Measurements from ENCODE around the gene ARRB2. TPM values are rescaled to one million over a fixed set of nuclear protein-coding genes. Genes with fewer than 3 reads are reported as not detected.
"Not testable (repeated sequence)": the region's sequence is repeated elsewhere in the genome, so short reads cannot be mapped to it uniquely, and the experiment has no call there.

ARRB2 gene
- polyA plus RNA-seq, 1 of the 3 experiments (the other 2 are of a cell fraction): 24.6 TPM

GRCh38 chr17:4712526-4712925, 2.1 kb downstream of the ARRB2 start:
- ChIA-PET POLR2A (no interaction called here), CTCF (interaction anchor here (1.5 kb wide), 1 partner anchor 74 kb away, joined by 6 read pairs; the partner anchor contains the start of gene VMO1)
- H3K27ac ChIP-seq (ENCODE audit: low read depth in 2 of 2, low read length in 1 of 2): no peak overlapping the region
- peaks cover 5% of the 10 kb centered on the region; the same call in 1 of the 2 replicates for H3K79me2 ChIP-seq (ENCODE audit: insufficient read depth)
- peaks cover 0 to 20% of the 10 kb centered on the region in 2 experiments; a peak in 1 of 4 replicates for H3K4me1 ChIP-seq (ENCODE audit: control insufficient read depth in 1 of 2, insufficient read depth in 2 of 2, low read depth in 1 of 2, low read length in 1 of 2)
- TF ChIP-seq POLR2AphosphoS5 (IDR thresholded peaks at IDR 0.05; ENCODE audit: low read depth, low read length): no peak
- H3K9me3 ChIP-seq: no peaks in the 10 kb centered on the region
- H4K20me1 ChIP-seq (ENCODE audit: insufficient read depth): no peaks in the 10 kb centered on the region
- H2AFZ ChIP-seq (ENCODE audit: low read depth): no peak overlapping the region
- no peaks in the 10 kb centered on the region for H3K9me2 ChIP-seq
- no peaks in the 10 kb centered on the region for H3K36me3 ChIP-seq (replicated peaks in 1 of 2; ENCODE audit: control insufficient read depth in 1 of 2, insufficient read depth in 2 of 2, low read length in 1 of 2)
- H3K4me2 ChIP-seq: no peak overlapping the region
- 90% methylated on average over 3 of the region's 3 CpGs for WGBS (ENCODE audit: low lambda C conversion rate)
- H3K27me3 ChIP-seq (ENCODE audit: insufficient read depth): no peaks in the 10 kb centered on the region
- H3F3A ChIP-seq (replicated peaks; ENCODE audit: insufficient read depth): peaks cover 7% of the 10 kb centered on the region
- DNase-seq: no peak
- no peak overlapping the region for H3K9ac ChIP-seq
- H3K4me3 ChIP-seq (ENCODE audit: low read depth in 2 of 2, low read length in 1 of 2): no peak overlapping the region

- POLR2A ChIA-PET; H3K9ac ChIP-seq; CTCF ChIA-PET; H3K27ac ChIP-seq (ENCODE audit: low read depth in 2 of 2, low read length in 1 of 2); H3K9me2 ChIP-seq; H2AFZ ChIP-seq (ENCODE audit: low read depth); DNase-seq; H3F3A ChIP-seq (replicated peaks; ENCODE audit: insufficient read depth); H3K27me3 ChIP-seq (ENCODE audit: insufficient read depth); H3K9me3 ChIP-seq; H3K79me2 ChIP-seq (ENCODE audit: insufficient read depth); H3K4me2 ChIP-seq; H3K36me3 ChIP-seq (replicated peaks in 1 of 2; ENCODE audit: control insufficient read depth in 1 of 2, insufficient read depth in 2 of 2, low read length in 1 of 2); H3K4me3 ChIP-seq (ENCODE audit: low read depth in 2 of 2, low read length in 1 of 2); H4K20me1 ChIP-seq (ENCODE audit: insufficient read depth): not testable (repeated sequence)
- WGBS (ENCODE audit: low lambda C conversion rate): 97% methylated on average over 7 of the region's 15 CpGs
- peaks cover 0 to 17% of the 10 kb centered on the region in 2 experiments; a peak in 1 of 4 replicates for H3K4me1 ChIP-seq (ENCODE audit: control insufficient read depth in 1 of 2, insufficient read depth in 2 of 2, low read depth in 1 of 2, low read length in 1 of 2)
Measured at GRCh38 chr17:4714340-4715062, 4.1 kb downstream of the ARRB2 start.

- CTCF ChIA-PET: no interaction called here
- 91% methylated on average over 6 of the region's 11 CpGs for WGBS (ENCODE audit: low lambda C conversion rate)
- peaks cover 5% of the 10 kb centered on the region; the same call in 1 of the 2 replicates for H3K79me2 ChIP-seq (ENCODE audit: insufficient read depth)
- no peaks in the 10 kb centered on the region for H3K27me3 ChIP-seq (ENCODE audit: insufficient read depth)
- no peak overlapping the region for H3K4me2 ChIP-seq
- TF ChIP-seq POLR2AphosphoS5 (IDR thresholded peaks at IDR 0.05; ENCODE audit: low read depth, low read length) (no peak), GABPA (IDR thresholded peaks at IDR 0.05; ENCODE audit: low read depth) (no peak), TAF1 (IDR thresholded peaks at IDR 0.05; ENCODE audit: borderline replicate concordance, low read depth, low read length) (no peak), SIN3A (IDR thresholded peaks at IDR 0.05; ENCODE audit: borderline replicate concordance, low read depth, low read length) (no peak), MEF2A (IDR thresholded peaks at IDR 0.05; ENCODE audit: borderline replicate concordance, low read depth) (no peak), USF2 (IDR thresholded peaks at IDR 0.05; ENCODE audit: borderline replicate concordance, low read depth, low read length) (no peak), RFX5 (IDR thresholded peaks at IDR 0.05; ENCODE audit: low read length) (no peak), YY1 (IDR thresholded peaks at IDR 0.05; ENCODE audit: low read depth) (no peak), RCOR1 (IDR thresholded peaks at IDR 0.05; ENCODE audit: low read length) (no peak), NRF1 (IDR thresholded peaks at IDR 0.05; ENCODE audit: low read depth, low read length) (no peak), NFIC (IDR thresholded peaks at IDR 0.05; ENCODE audit: borderline replicate concordance) (no peak), RXRA (IDR thresholded peaks at IDR 0.05; ENCODE audit: borderline replicate concordance, low read depth) (no peak), TEAD4 (IDR thresholded peaks at IDR 0.05; ENCODE audit: borderline replicate concordance, insufficient read depth) (no peak), CHD2 (IDR thresholded peaks at IDR 0.05; ENCODE audit: low read length, partially characterized antibody) (no peak), PBX3 (IDR thresholded peaks at IDR 0.05) (no peak), EZH2phosphoT487 (IDR thresholded peaks at IDR 0.05; ENCODE audit: borderline replicate concordance, low read depth) (no peak), ZBTB33 (IDR thresholded peaks at IDR 0.05; ENCODE audit: borderline replicate concordance, low read depth) (no peak)
- peaks cover 0 to 14% of the 10 kb centered on the region in 2 experiments; a peak in 1 of 4 replicates for H3K4me1 ChIP-seq (ENCODE audit: control insufficient read depth in 1 of 2, insufficient read depth in 2 of 2, low read depth in 1 of 2, low read length in 1 of 2)
- no peak overlapping the region for H3K9ac ChIP-seq
- no peaks in the 10 kb centered on the region for H3F3A ChIP-seq (replicated peaks; ENCODE audit: insufficient read depth)
- H3K9me3 ChIP-seq: no peaks in the 10 kb centered on the region
- DNase-seq: no peak
- no peak overlapping the region for H2AFZ ChIP-seq (ENCODE audit: low read depth)
- H4K20me1 ChIP-seq (ENCODE audit: insufficient read depth): no peaks in the 10 kb centered on the region
- no peak overlapping the region for H3K4me3 ChIP-seq (ENCODE audit: low read depth in 2 of 2, low read length in 1 of 2)
- POLR2A ChIA-PET: no interaction called here
- H3K9me2 ChIP-seq: no peaks in the 10 kb centered on the region
- peaks cover 0 to 4% of the 10 kb centered on the region in 2 experiments for H3K36me3 ChIP-seq (replicated peaks in 1 of 2; ENCODE audit: control insufficient read depth in 1 of 2, insufficient read depth in 2 of 2, low read length in 1 of 2)
- H3K27ac ChIP-seq (ENCODE audit: low read depth in 2 of 2, low read length in 1 of 2): no peak overlapping the region
Measured at GRCh38 chr17:4715063-4715744, 4.8 kb downstream of the ARRB2 start.

Measured in SK-N-SH (cell line).